ENCODE measurements around the gene SIGLEC1.

SIGLEC1 gene

DNA sequence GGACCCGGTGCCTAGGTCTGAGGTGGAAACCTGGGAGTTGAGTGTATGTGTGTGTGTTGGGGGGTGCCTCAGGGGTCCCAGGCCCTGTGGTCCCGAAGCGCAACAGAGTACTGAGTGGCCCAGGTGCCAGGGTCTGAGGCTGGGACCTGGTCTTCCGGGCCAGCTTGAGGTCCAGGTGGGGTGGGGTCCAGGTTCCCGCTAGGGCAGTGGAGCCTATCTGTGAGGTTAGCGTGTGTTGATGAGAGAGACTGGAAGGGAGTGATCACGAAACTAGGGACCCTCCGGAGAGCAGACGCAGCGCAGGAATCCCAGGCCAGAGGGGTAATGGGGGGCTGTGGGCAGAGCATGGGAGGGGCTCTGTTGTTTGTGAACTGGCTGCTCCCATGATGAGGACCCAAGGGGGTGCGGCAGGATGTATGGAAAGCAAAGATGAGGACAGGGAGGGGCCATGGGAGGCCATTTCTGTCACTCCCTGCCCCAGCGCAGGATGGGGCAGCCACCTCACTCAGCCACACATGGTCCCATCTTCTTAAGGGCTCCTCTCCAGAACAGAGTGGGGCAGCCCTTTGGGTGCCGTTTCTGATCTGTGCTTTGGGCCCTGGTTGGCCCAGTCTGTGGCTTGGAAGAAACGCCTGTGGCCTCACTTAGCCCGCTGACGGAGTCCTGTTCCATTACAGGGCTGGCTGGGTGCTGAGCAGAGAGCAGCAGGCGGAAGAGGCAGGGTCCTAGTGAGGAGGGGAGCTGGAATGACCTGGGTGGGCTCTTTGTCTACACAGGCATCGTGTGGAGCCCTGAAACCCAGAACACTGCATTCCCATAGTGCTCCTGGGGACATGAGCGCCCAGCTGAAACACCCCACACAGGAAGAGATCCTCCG is 21.0 kb upstream of the SIGLEC1 start:
- no peaks in the 10 kb centered on the region for H3K36me3 ChIP-seq (ENCODE audit: control insufficient read depth, insufficient read depth, low read length)
- no peaks in the 10 kb centered on the region; the same call in 1 of the 2 replicates for H3K4me1 ChIP-seq (ENCODE audit: control insufficient read depth, insufficient read depth, low read length)
- no peaks in the 10 kb centered on the region for H3K9me3 ChIP-seq (ENCODE audit: control insufficient read depth, insufficient read depth, low read length)
- no peak overlapping the region for H3K9ac ChIP-seq (ENCODE audit: low read depth, low read length)
- H3K27me3 ChIP-seq (ENCODE audit: control insufficient read depth, insufficient read depth, low read length), result peaks cover 28% of the 10 kb centered on the region
- peak overlapping the region; percentile 48; the same call in 1 of the 2 replicates for H3K4me3 ChIP-seq (ENCODE audit: low read depth, low read length)
- no peak overlapping the region for H3K27ac ChIP-seq (ENCODE audit: low read depth, low read length)

DNA sequence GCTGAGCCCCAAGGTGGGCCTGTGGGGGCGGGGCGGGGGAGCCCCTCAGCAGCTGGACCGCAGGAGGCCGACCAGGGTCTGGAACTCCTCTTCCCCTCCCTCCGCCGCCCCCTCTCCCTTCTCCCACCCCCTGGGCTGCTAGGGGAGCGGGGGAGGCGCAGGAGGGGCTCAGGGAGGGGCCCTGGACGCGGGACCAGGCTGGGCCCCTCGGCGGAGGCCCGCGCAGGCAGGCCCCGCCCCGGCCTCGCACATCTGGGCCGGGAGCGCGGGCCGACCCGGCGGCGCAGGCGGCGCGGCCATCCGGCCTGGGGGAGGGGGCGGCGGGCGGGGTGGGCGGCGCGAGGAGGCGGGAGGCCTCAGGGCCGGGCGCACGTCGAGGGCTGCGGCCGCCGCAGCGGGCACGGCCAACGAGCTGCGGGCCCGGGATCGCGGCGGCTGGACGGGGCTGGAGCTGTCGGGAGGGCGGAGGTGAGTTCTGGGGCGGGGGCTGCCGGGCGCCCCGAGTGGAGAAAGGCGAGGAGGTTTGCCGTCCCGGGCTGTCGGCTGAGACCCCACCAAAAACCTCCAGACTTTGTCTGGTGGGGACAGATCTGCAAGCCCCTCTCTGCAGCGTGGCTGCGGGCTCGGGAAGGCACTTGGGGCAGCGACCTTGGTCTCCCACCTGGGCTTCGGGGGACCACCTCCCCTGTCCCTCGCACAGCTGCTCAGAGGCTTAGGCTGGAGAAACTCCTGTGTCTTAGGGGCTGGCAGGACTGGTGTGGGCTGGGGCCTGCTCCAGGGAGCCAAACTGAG is 20.1 kb upstream of the SIGLEC1 start, which contains the start of gene HSPA12B:
Gene HSPA12B, plus strand, starts transcription at position 359 of the 792 bp plus-strand sequence. CDS start 5,990 bp downstream, outside the sequence.
- peak within 1 kb of the TSS; percentile 48 for H3K4me3 ChIP-seq (ENCODE audit: low read depth, low read length)
- no peak within 1 kb of the TSS for H3K27ac ChIP-seq (ENCODE audit: low read depth, low read length)
- H3K36me3 ChIP-seq (ENCODE audit: control insufficient read depth, insufficient read depth, low read length), result no peaks in the 10 kb centered on the region
- H3K9ac ChIP-seq (ENCODE audit: low read depth, low read length), result no peak within 1 kb of the TSS
- H3K9me3 ChIP-seq (ENCODE audit: control insufficient read depth, insufficient read depth, low read length), result no peaks in the 10 kb centered on the region
- H3K4me1 ChIP-seq (ENCODE audit: control insufficient read depth, insufficient read depth, low read length), result no peaks in the 10 kb centered on the region; the same call in 1 of the 2 replicates
- peaks cover 37% of the 10 kb centered on the region for H3K27me3 ChIP-seq (ENCODE audit: control insufficient read depth, insufficient read depth, low read length)

GRCh38 chr20:3731944-3732326 is 19.5 kb upstream of the SIGLEC1 start:
- no peak overlapping the region; the same call in 1 of the 2 replicates for H3K4me3 ChIP-seq (ENCODE audit: low read depth, low read length)
- peaks cover 42% of the 10 kb centered on the region for H3K27me3 ChIP-seq (ENCODE audit: control insufficient read depth, insufficient read depth, low read length)
- H3K9ac ChIP-seq (ENCODE audit: low read depth, low read length), result no peak overlapping the region
- H3K9me3 ChIP-seq (ENCODE audit: control insufficient read depth, insufficient read depth, low read length), result no peaks in the 10 kb centered on the region
- H3K4me1 ChIP-seq (ENCODE audit: control insufficient read depth, insufficient read depth, low read length), result no peaks in the 10 kb centered on the region; the same call in 1 of the 2 replicates
- no peak overlapping the region for H3K27ac ChIP-seq (ENCODE audit: low read depth, low read length)
- H3K36me3 ChIP-seq (ENCODE audit: control insufficient read depth, insufficient read depth, low read length), result no peaks in the 10 kb centered on the region

GRCh38 chr20:3730803-3731672 is 18.6 kb upstream of the SIGLEC1 start:
- H3K27me3 ChIP-seq (ENCODE audit: control insufficient read depth, insufficient read depth, low read length), result peaks cover 42% of the 10 kb centered on the region
- no peaks in the 10 kb centered on the region for H3K36me3 ChIP-seq (ENCODE audit: control insufficient read depth, insufficient read depth, low read length)
- H3K4me1 ChIP-seq (ENCODE audit: control insufficient read depth, insufficient read depth, low read length), result no peaks in the 10 kb centered on the region; the same call in 1 of the 2 replicates
- no peaks in the 10 kb centered on the region for H3K9me3 ChIP-seq (ENCODE audit: control insufficient read depth, insufficient read depth, low read length)
- H3K27ac ChIP-seq (ENCODE audit: low read depth, low read length), result no peak overlapping the region
- no peak overlapping the region for H3K9ac ChIP-seq (ENCODE audit: low read depth, low read length)
- H3K4me3 ChIP-seq (ENCODE audit: low read depth, low read length), result no peak overlapping the region

DNA sequence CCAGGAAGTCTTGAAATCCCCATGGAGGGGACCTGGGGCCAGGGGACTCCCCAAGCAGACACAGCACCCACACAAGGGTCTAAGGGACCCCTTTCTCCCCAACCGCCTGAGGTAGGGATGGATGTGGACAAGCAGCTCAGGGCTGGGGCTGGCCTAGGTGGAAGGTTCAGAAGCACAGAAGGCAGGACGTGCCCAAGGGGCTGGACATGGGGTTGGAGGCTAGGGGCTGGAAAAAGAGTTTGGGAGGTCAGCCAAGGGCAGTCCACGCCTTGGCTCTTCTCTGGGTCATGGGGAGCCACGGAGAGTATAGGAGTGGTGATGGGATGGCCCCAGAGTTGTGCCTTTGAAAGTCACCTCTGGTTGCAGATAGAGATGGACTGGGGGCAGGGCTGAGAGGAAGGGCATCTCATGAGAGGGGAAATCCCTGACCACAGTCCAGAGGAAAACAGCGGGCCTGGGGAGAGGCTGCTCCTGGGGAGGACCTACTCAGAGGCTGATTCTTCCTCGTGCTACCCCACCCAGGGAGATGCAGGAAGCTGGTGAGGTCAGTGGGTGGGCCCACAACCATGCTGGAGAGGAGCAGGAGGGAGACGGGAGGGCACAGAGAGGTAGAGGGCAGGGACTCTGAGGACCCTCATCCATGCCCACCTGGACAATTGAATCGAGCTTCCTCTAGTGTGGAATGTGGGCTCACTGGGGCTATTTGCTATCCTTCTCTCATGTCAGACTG is 17.6 kb upstream of the SIGLEC1 start:
- Histone ChIP-seq H3K9ac (ENCODE audit: low read depth, low read length) (no peak overlapping the region), H3K4me1 (ENCODE audit: control insufficient read depth, insufficient read depth, low read length) (no peaks in the 10 kb centered on the region; the same call in 1 of the 2 replicates), H3K36me3 (ENCODE audit: control insufficient read depth, insufficient read depth, low read length) (no peaks in the 10 kb centered on the region), H3K27ac (ENCODE audit: low read depth, low read length) (no peak overlapping the region), H3K4me3 (ENCODE audit: low read depth, low read length) (no peak overlapping the region), H3K27me3 (ENCODE audit: control insufficient read depth, insufficient read depth, low read length) (peaks cover 42% of the 10 kb centered on the region), H3K9me3 (ENCODE audit: control insufficient read depth, insufficient read depth, low read length) (no peaks in the 10 kb centered on the region)

DNA sequence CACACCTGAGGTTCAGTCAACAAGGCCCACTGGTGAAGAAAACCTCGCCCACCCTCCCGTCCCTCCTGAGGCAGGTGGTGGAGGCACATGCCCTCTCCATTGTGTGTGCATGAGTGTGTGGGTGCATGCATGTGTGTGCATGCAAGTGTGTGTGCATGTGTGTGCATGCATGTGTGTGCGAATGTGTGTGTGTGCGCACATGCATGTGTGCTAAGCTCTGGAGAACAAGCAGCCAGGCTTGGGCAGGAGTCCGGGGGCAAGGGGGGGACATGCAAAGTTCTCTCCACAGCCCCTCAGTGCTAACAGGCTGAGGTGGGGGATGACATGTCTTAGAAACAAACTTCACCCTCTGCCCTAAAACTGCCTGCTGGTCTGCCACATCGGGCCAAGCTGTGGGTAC is 17.0 kb upstream of the SIGLEC1 start:
- no peak overlapping the region for H3K9ac ChIP-seq (ENCODE audit: low read depth, low read length)
- peaks cover 42% of the 10 kb centered on the region for H3K27me3 ChIP-seq (ENCODE audit: control insufficient read depth, insufficient read depth, low read length)
- H3K4me3 ChIP-seq (ENCODE audit: low read depth, low read length), result no peak overlapping the region
- H3K9me3 ChIP-seq (ENCODE audit: control insufficient read depth, insufficient read depth, low read length), result no peaks in the 10 kb centered on the region
- no peaks in the 10 kb centered on the region for H3K36me3 ChIP-seq (ENCODE audit: control insufficient read depth, insufficient read depth, low read length)
- H3K27ac ChIP-seq (ENCODE audit: low read depth, low read length), result no peak overlapping the region
- no peaks in the 10 kb centered on the region; the same call in 1 of the 2 replicates for H3K4me1 ChIP-seq (ENCODE audit: control insufficient read depth, insufficient read depth, low read length)

DNA sequence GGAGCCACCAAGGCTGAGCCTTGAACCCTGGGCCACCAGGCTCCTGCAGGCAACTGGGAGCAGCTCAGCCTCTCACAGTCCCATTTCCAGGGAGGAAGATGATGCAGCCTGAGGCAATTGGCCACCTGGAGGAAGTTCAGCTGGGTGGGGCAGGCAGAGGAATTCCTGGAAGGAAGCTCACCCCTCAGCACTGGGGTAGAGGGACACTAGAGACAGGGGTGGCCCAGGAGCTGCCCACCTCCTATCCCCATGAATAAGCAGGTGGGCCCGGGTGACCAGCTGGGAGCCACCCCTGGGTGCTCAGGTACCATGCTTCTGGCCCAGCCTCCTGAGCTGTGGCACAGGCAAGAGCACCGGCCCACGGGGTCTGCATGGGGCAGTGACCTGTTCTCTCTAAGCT is 16.5 kb upstream of the SIGLEC1 start:
- Histone ChIP-seq H3K4me1 (ENCODE audit: control insufficient read depth, insufficient read depth, low read length) (no peaks in the 10 kb centered on the region; the same call in 1 of the 2 replicates), H3K9me3 (ENCODE audit: control insufficient read depth, insufficient read depth, low read length) (no peaks in the 10 kb centered on the region), H3K36me3 (ENCODE audit: control insufficient read depth, insufficient read depth, low read length) (no peaks in the 10 kb centered on the region), H3K27ac (ENCODE audit: low read depth, low read length) (no peak overlapping the region), H3K27me3 (ENCODE audit: control insufficient read depth, insufficient read depth, low read length) (peaks cover 42% of the 10 kb centered on the region), H3K4me3 (ENCODE audit: low read depth, low read length) (no peak overlapping the region), H3K9ac (ENCODE audit: low read depth, low read length) (no peak overlapping the region)

- peaks cover 37% of the 10 kb centered on the region for H3K27me3 ChIP-seq (ENCODE audit: control insufficient read depth, insufficient read depth, low read length)
- no peaks in the 10 kb centered on the region for H3K36me3 ChIP-seq (ENCODE audit: control insufficient read depth, insufficient read depth, low read length)
- H3K9ac ChIP-seq (ENCODE audit: low read depth, low read length), result no peak overlapping the region
- H3K27ac ChIP-seq (ENCODE audit: low read depth, low read length), result no peak overlapping the region
- H3K9me3 ChIP-seq (ENCODE audit: control insufficient read depth, insufficient read depth, low read length), result no peaks in the 10 kb centered on the region
- H3K4me3 ChIP-seq (ENCODE audit: low read depth, low read length), result no peak overlapping the region
- H3K4me1 ChIP-seq (ENCODE audit: control insufficient read depth, insufficient read depth, low read length), result no peaks in the 10 kb centered on the region; the same call in 1 of the 2 replicates
Measured at GRCh38 chr20:3728354-3728753, 16.0 kb upstream of the SIGLEC1 start.

DNA sequence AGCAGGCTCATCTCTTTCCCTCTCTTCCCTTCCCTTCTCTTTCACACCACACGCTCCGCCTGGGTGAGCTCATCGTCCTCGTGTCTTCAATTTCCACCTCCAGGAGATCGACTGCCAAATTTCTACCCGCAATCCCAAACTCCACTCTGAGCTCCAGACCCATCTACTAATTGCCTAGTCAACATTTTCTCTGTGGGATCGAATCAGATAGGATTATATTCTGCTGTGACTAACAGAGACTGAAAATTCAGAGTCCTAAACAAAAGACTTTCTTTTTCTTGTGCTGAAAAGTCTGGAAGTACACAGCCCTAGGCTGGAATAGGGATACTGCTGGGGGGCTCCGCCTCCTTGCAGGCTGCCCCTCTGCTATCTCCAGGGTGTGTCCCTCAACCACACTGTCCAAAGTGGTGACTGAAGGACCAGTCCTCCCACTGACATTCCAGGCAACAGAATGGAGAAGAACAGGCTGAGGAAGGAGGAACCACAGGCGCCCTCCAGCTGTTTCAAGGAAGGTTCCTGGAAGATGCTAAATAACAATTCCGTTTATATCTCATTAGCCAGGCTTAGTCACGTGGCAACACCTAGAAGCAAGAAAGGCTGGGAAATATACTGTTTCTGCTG is 15.1 kb upstream of the SIGLEC1 start:
- Histone ChIP-seq H3K4me3 (ENCODE audit: low read depth, low read length) (no peak overlapping the region), H3K9ac (ENCODE audit: low read depth, low read length) (no peak overlapping the region), H3K27ac (ENCODE audit: low read depth, low read length) (no peak overlapping the region), H3K9me3 (ENCODE audit: control insufficient read depth, insufficient read depth, low read length) (no peaks in the 10 kb centered on the region), H3K36me3 (ENCODE audit: control insufficient read depth, insufficient read depth, low read length) (no peaks in the 10 kb centered on the region), H3K27me3 (ENCODE audit: control insufficient read depth, insufficient read depth, low read length) (peaks cover 29% of the 10 kb centered on the region), H3K4me1 (ENCODE audit: control insufficient read depth, insufficient read depth, low read length) (no peaks in the 10 kb centered on the region; the same call in 1 of the 2 replicates)

All from HUES48 (cell line).